ENCODE data around the gene NKAIN2. TPM values are rescaled to one million over a fixed set of nuclear protein-coding genes. Genes with fewer than 3 reads are reported as not detected.

NKAIN2 gene
- total RNA-seq, 1 experiment from 2014 or later, result 2.2 TPM

- no peak for DNase-seq (ENCODE audit: low spot score)
- CTCF ChIA-PET, result no interaction called here
- Histone ChIP-seq H3K27me3 (replicated peaks; ENCODE audit: insufficient read depth, low read depth, low read length, poor library complexity) (no peaks in the 10 kb centered on the region), H3K27ac (ENCODE audit: low read depth, low read length, poor library complexity, severe bottlenecking) (no peak overlapping the region), H3K4me1 (ENCODE audit: insufficient read depth, low read length, poor library complexity, severe bottlenecking) (no peaks in the 10 kb centered on the region), H3K36me3 (ENCODE audit: insufficient read depth, low read length, poor library complexity, severe bottlenecking) (no peaks in the 10 kb centered on the region), H3K4me3 (ENCODE audit: low read depth, low read length, poor library complexity, severe bottlenecking) (no peak overlapping the region), H3K9me3 (ENCODE audit: low read depth, low read length, poor library complexity, severe bottlenecking) (no peaks in the 10 kb centered on the region)
- intact Hi-C loops (cut with micrococcal nuclease; ENCODE audit: unreplicated experiment), result no loop called here
- BruUV-seq (replicated peaks), result no TSS peak
- POLR2A ChIA-PET (ENCODE audit: low non-redundant PET), result no interaction called here
- TF ChIP-seq EZH2 (IDR thresholded peaks at IDR 0.05; ENCODE audit: borderline replicate concordance, low read depth, low read length, poor library complexity, severe bottlenecking), result no peak
- TF ChIP-seq, protein P1, sequence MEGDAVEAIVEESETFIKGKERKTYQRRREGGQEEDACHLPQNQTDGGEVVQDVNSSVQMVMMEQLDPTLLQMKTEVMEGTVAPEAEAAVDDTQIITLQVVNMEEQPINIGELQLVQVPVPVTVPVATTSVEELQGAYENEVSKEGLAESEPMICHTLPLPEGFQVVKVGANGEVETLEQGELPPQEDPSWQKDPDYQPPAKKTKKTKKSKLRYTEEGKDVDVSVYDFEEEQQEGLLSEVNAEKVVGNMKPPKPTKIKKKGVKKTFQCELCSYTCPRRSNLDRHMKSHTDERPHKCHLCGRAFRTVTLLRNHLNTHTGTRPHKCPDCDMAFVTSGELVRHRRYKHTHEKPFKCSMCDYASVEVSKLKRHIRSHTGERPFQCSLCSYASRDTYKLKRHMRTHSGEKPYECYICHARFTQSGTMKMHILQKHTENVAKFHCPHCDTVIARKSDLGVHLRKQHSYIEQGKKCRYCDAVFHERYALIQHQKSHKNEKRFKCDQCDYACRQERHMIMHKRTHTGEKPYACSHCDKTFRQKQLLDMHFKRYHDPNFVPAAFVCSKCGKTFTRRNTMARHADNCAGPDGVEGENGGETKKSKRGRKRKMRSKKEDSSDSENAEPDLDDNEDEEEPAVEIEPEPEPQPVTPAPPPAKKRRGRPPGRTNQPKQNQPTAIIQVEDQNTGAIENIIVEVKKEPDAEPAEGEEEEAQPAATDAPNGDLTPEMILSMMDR (conservative IDR thresholded peaks at IDR 0.05; ENCODE audit: low read depth, low read length), result no peak
These were observed 708.8 kb downstream of the NKAIN2 start for GRCh38 chr6:124512431-124512830.

- intact Hi-C loops (cut with micrococcal nuclease; ENCODE audit: unreplicated experiment), result no loop called here
- TF ChIP-seq, protein P1 (conservative IDR thresholded peaks at IDR 0.05; ENCODE audit: low read depth, low read length), result no peak
- TF ChIP-seq EZH2 (IDR thresholded peaks at IDR 0.05; ENCODE audit: borderline replicate concordance, low read depth, low read length, poor library complexity, severe bottlenecking), result no peak
These were observed 713.7 kb downstream of the NKAIN2 start for GRCh38 chr6:124517339-124517738.

GRCh38 chr6:124520514-124520913 is 716.8 kb downstream of the NKAIN2 start:
- Histone ChIP-seq H3K9me3 (ENCODE audit: low read depth, low read length, poor library complexity, severe bottlenecking) (no peaks in the 10 kb centered on the region), H3K27ac (ENCODE audit: low read depth, low read length, poor library complexity, severe bottlenecking) (no peak overlapping the region), H3K36me3 (ENCODE audit: insufficient read depth, low read length, poor library complexity, severe bottlenecking) (no peaks in the 10 kb centered on the region), H3K27me3 (replicated peaks; ENCODE audit: insufficient read depth, low read depth, low read length, poor library complexity) (no peaks in the 10 kb centered on the region), H3K4me3 (ENCODE audit: low read depth, low read length, poor library complexity, severe bottlenecking) (no peak overlapping the region), H3K4me1 (ENCODE audit: insufficient read depth, low read length, poor library complexity, severe bottlenecking) (peaks cover 6% of the 10 kb centered on the region)
- ChIA-PET CTCF (no interaction called here), POLR2A (ENCODE audit: low non-redundant PET) (no interaction called here)
- BruUV-seq (replicated peaks), result no TSS peak
- no peak for DNase-seq (ENCODE audit: low spot score)
- TF ChIP-seq, protein P1 (conservative IDR thresholded peaks at IDR 0.05; ENCODE audit: low read depth, low read length), result no peak
- no peak for TF ChIP-seq EZH2 (IDR thresholded peaks at IDR 0.05; ENCODE audit: borderline replicate concordance, low read depth, low read length, poor library complexity, severe bottlenecking)
- intact Hi-C loops (cut with micrococcal nuclease; ENCODE audit: unreplicated experiment), result no loop called here

More at GRCh38 chr6:124517339-124517738, 713.7 kb downstream of the NKAIN2 start:
- CTCF ChIA-PET, result no interaction called here
- H3K4me3 ChIP-seq (ENCODE audit: low read depth, low read length, poor library complexity, severe bottlenecking), result no peak overlapping the region
- H3K4me1 ChIP-seq (ENCODE audit: insufficient read depth, low read length, poor library complexity, severe bottlenecking), result peaks cover 6% of the 10 kb centered on the region
- BruUV-seq (replicated peaks), result no TSS peak
- H3K27me3 ChIP-seq (replicated peaks; ENCODE audit: insufficient read depth, low read depth, low read length, poor library complexity), result no peaks in the 10 kb centered on the region
- H3K27ac ChIP-seq (ENCODE audit: low read depth, low read length, poor library complexity, severe bottlenecking), result no peak overlapping the region
- no peaks in the 10 kb centered on the region for H3K36me3 ChIP-seq (ENCODE audit: insufficient read depth, low read length, poor library complexity, severe bottlenecking)
- DNase-seq (ENCODE audit: low spot score), result no peak
- no peaks in the 10 kb centered on the region for H3K9me3 ChIP-seq (ENCODE audit: low read depth, low read length, poor library complexity, severe bottlenecking)
- POLR2A ChIA-PET (ENCODE audit: low non-redundant PET), result interaction anchor here (0.6 kb wide), 1 partner anchor 27 kb away, joined by 5 read pairs; no protein-coding TSS in a partner anchor
